B cell (primary cell): Measurements from ENCODE around the gene SIT1. TPM values are rescaled to one million over a fixed set of nuclear protein-coding genes. Genes with fewer than 3 reads are reported as not detected.

Experiments used
- ATAC-seq: fragments of 200-7000 bp; cut with Tn5 transposase; one replicate; pipeline ENCODE4 v1.10.0; 2021; ENCODE audit warnings: low read depth, mild to moderate bottlenecking, moderate number of reproducible peaks, moderate library complexity
- CTCF ChIA-PET: fragments of 350-600 bp; sonication (Branson Sonifier 250); formaldehyde crosslinking; loops from one replicate; lab custom pipeline; 2021; ENCODE audit warnings: antibody characterized with exemption, inconsistent platforms; lab: Charles Lee
- POLR2A ChIA-PET: fragments of 350-600 bp; sonication (Branson Sonifier 250); formaldehyde crosslinking; loops from one replicate; lab custom pipeline; 2021; ENCODE audit warnings: antibody characterized with exemption; lab: Charles Lee
- DNase-seq: peaks from one replicate; pipeline ENCODE4 v3.0.0; 2013
- H2AFZ ChIP-seq: 2 replicates; pipeline ENCODE4 v1.6.1; 2012; ENCODE audit warnings: mild to moderate bottlenecking, low read depth, low read length; ENCODE audit not compliant: insufficient read depth, poor library complexity, severe bottlenecking
- H3K27ac ChIP-seq, 2 donors: 1 replicate in 1 of 2; 2 replicates in 1 of 2; pipeline ENCODE4 v1.5.1; 2012 to 2013; ENCODE audit warnings: low read length in 2 of 2, mild to moderate bottlenecking in 2 of 2, moderate library complexity in 1 of 2
- H3K27me3 ChIP-seq, 4 experiments: fragments of 200-600 bp in 1 of 4; sonication (generic) in 1 of 4; replicated peaks in 1 of 4; 1 replicate in 2 of 4; 2 replicates in 2 of 4; pipeline versions ENCODE4 v1.6.1 to v1.7.0; 2013 to 2016; ENCODE audit warnings: low read length in 3 of 4, mild to moderate bottlenecking in 2 of 4, mixed read lengths in 1 of 4, moderate library complexity in 1 of 4; ENCODE audit not compliant: insufficient read depth in 4 of 4, control insufficient read depth in 3 of 4; ENCODE audit errors: control extremely low read depth in 1 of 4
- H3K36me3 ChIP-seq, 2 experiments: replicated peaks in 1 of 2; 1 replicate in 1 of 2; 2 replicates in 1 of 2; pipeline versions ENCODE4 v1.6.1 to v1.7.1; 2013; ENCODE audit warnings: low read length in 1 of 2; ENCODE audit not compliant: insufficient read depth in 2 of 2, control insufficient read depth in 1 of 2; ENCODE audit errors: control extremely low read depth in 1 of 2, extremely low read depth in 1 of 2
- H3K4me1 ChIP-seq, 2 donors: fragments of 200-600 bp in 1 of 2; sonication (generic) in 1 of 2; 1 replicate in 1 of 2; 2 replicates in 1 of 2; pipeline versions ENCODE4 v1.5.1 to v1.6.1; 2013 to 2017; ENCODE audit warnings: low read length in 2 of 2; ENCODE audit not compliant: control insufficient read depth in 2 of 2, insufficient read depth in 2 of 2
- H3K4me2 ChIP-seq: replicated peaks from 2 replicates; pipeline ENCODE3; 2012; ENCODE audit warnings: mild to moderate bottlenecking, low read depth, low read length; ENCODE audit not compliant: poor library complexity, severe bottlenecking
- H3K4me3 ChIP-seq, 5 experiments: fragments of 200-600 bp in 1 of 5; sonication (generic) in 1 of 5; 1 replicate in 3 of 5; 2 replicates in 2 of 5; pipeline versions ENCODE4 v1.5.1 to v1.7.0; 2011 to 2016; ENCODE audit warnings: low read length in 4 of 5, mild to moderate bottlenecking in 4 of 5, low read depth in 2 of 5, control low read depth in 1 of 5, moderate library complexity in 1 of 5; ENCODE audit not compliant: insufficient read depth in 1 of 5; ENCODE audit errors: control extremely low read depth in 1 of 5, extremely low read depth in 1 of 5
- H3K79me2 ChIP-seq: fragments of 200-600 bp; sonication (generic); one replicate; pipeline ENCODE4 v1.6.0; 2016; ENCODE audit warnings: low read length; ENCODE audit not compliant: control insufficient read depth, insufficient read depth
- H3K9ac ChIP-seq: fragments of 200-600 bp; sonication (generic); 2 replicates; pipeline ENCODE4 v1.6.1; 2017; ENCODE audit warnings: mild to moderate bottlenecking, low read length, moderate library complexity
- H3K9me3 ChIP-seq, 3 donors: one replicate each; pipeline versions ENCODE4 v1.6.1 to v1.7.1; 2013; ENCODE audit warnings: low read length in 2 of 3; ENCODE audit not compliant: control insufficient read depth in 2 of 3, insufficient read depth in 1 of 3; ENCODE audit errors: control extremely low read depth in 1 of 3
- H4K20me1 ChIP-seq: 2 replicates; pipeline ENCODE4 v1.6.0; 2012; ENCODE audit warnings: mild to moderate bottlenecking, low read length; ENCODE audit not compliant: insufficient read depth, control insufficient read depth, poor library complexity, severe bottlenecking
- H3K27ac Mint-ChIP-seq: one replicate; pipeline ENCODE4 v1.8.0; 2021; ENCODE audit warnings: mixed read lengths
- H3K27me3 Mint-ChIP-seq: one replicate; pipeline ENCODE4 v1.8.0; 2021; ENCODE audit warnings: mixed read lengths
- H3K4me1 Mint-ChIP-seq: one replicate; pipeline ENCODE4 v1.8.0; 2021; ENCODE audit warnings: mixed read lengths
- H3K4me3 Mint-ChIP-seq: one replicate; pipeline ENCODE4 v1.8.0; 2021; ENCODE audit warnings: mixed read lengths
- H3K9me3 Mint-ChIP-seq: one replicate; pipeline ENCODE4 v1.8.0; 2022; ENCODE audit warnings: mixed read lengths; ENCODE audit not compliant: insufficient read depth
- CTCF ChIP-seq: fragments of 200-600 bp; IDR thresholded peaks from one replicate; pipeline ENCODE4 v1.8.0; 2022; ENCODE audit warnings: antibody characterized with exemption, mild to moderate bottlenecking
- EZH2 ChIP-seq: IDR thresholded peaks from 2 replicates; pipeline ENCODE4 v1.6.1; 2012; ENCODE audit warnings: borderline replicate concordance, low read depth, mild to moderate bottlenecking, moderate library complexity, low read length; ENCODE audit not compliant: insufficient read depth, poor library complexity, severe bottlenecking
- WGBS: methylation state at CpG from one replicate; pipeline ENCODE4 v1.1.5; 2013; ENCODE audit warnings: missing lambda C conversion rate; ENCODE audit not compliant: insufficient coverage; 5-methylcytosine and 5-hydroxymethylcytosine counted together
- intact Hi-C: fragments of 100-400 bp; cut with micrococcal nuclease; formaldehyde crosslinking; loops from one replicate; pipeline ENCODE4 v1.10.0; 2022
- polyA plus RNA-seq: library from polyadenylated mRNA; depleted of rRNA; stranded (reverse); fragments of >200 nt; gene quantifications from 2 replicates; pipeline ENCODE4 v1.2.3, GENCODE V29; 2012
- total RNA-seq, 2 donors: library from RNA; stranded (reverse); fragments of 120-200 nt in 1 of 2; gene quantifications; 1 replicate in 1 of 2; 2 replicates in 1 of 2; pipeline versions ENCODE4 v1.2.3 to v1.2.4, GENCODE V29; 2013 to 2022

The SIT1 gene
- total and polyA plus RNA-seq, 2 donors (not counting 1 experiment from before 2014, with no cell fraction given), result 37.1 to 38.5 TPM

DNA sequence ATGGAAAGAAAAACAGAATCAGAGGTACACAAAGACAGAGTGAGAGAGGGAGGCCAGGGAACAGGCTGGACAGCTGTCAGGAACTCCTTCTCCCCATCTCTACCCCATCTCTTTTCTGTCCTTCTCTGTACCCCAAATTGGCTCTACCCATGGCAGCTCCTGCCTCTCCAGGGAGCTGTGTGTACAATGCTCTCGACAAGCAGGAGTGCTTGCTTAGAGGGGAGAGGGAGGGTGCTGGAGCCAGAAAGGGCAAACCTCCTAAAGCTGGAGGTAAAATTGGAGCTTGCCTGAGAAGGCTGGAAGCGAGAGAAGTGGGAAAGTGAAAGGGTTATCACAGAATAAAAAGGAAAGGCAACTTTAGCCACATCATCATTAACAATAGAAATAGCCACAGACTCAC, 32.6 kb upstream of the SIT1 start:
- Histone ChIP-seq H3K36me3 (no peaks in the 10 kb centered on the region), H3K27ac (no peak overlapping the region), H2AFZ (no peak overlapping the region), H4K20me1 (no peaks in the 10 kb centered on the region), H3K4me3 (no peak overlapping the region), H3K9me3 (no peaks in the 10 kb centered on the region), H3K79me2 (no peaks in the 10 kb centered on the region), H3K4me1 (peaks cover 14 to 20% of the 10 kb centered on the region in 2 donors), H3K27me3 (no peaks in the 10 kb centered on the region), H3K4me2 (no peak overlapping the region), H3K9ac (no peak overlapping the region)
- ChIA-PET POLR2A (no interaction called here), CTCF (interaction anchor here (7.6 kb wide), 1 partner anchor 12 kb away, joined by 82 read pairs; no protein-coding TSS in a partner anchor)
- DNase-seq (no peak), ATAC-seq (no peak)
- WGBS, result 40% methylated on average over 1 of the region's 2 CpGs
- Mint-ChIP-seq H3K4me1 (peaks cover 18% of the 10 kb centered on the region), H3K27ac (peak overlapping the region; percentile 12), H3K9me3 (no peaks in the 10 kb centered on the region), H3K4me3 (no peak overlapping the region), H3K27me3 (no peaks in the 10 kb centered on the region)
- TF ChIP-seq CTCF (no peak), EZH2 (no peak)
- intact Hi-C loops, result no loop called here

GRCh38 chr9:35682520-35683315, 32.0 kb upstream of the SIT1 start:
- CTCF ChIA-PET, result interaction anchor here (7.6 kb wide), 1 partner anchor 12 kb away, joined by 82 read pairs; no protein-coding TSS in a partner anchor

More at GRCh38 chr9:35682520-35683315, 32.0 kb upstream of the SIT1 start:
- H3K4me3 ChIP-seq, result no peak overlapping the region
- no peak overlapping the region for H3K4me2 ChIP-seq
- Mint-ChIP-seq H3K27ac (peak overlapping the region; percentile 12), H3K4me3 (no peak overlapping the region), H3K4me1 (peaks cover 18% of the 10 kb centered on the region), H3K27me3 (no peaks in the 10 kb centered on the region), H3K9me3 (no peaks in the 10 kb centered on the region)
- H3K36me3 ChIP-seq, result no peaks in the 10 kb centered on the region
- POLR2A ChIA-PET, result no interaction called here
- H2AFZ ChIP-seq, result no peak overlapping the region
- no peak overlapping the region for H3K27ac ChIP-seq
- WGBS, result 93% methylated on average over 8 of the region's 10 CpGs
- ATAC-seq (no peak), DNase-seq (no peak)
- no peaks in the 10 kb centered on the region for H3K9me3 ChIP-seq
- intact Hi-C loops, result no loop called here
- H3K27me3 ChIP-seq, result no peaks in the 10 kb centered on the region
- H4K20me1 ChIP-seq, result no peaks in the 10 kb centered on the region
- no peaks in the 10 kb centered on the region for H3K79me2 ChIP-seq
- no peak overlapping the region for H3K9ac ChIP-seq
- TF ChIP-seq CTCF (no peak), EZH2 (no peak)
- H3K4me1 ChIP-seq, result peaks cover 14 to 20% of the 10 kb centered on the region in 2 donors
